NK-92 treated with Interleukin-12 subunit alpha and Interleukin-12 subunit beta, amount 100 ng/mL, for 24 hours (cell line): Measurements from ENCODE around the gene PRPF19.

Experiments used
- DNase-seq: peaks from one replicate; lab custom pipeline; 2025; lab: John Stamatoyannopoulos, UW

The PRPF19 gene

DNA sequence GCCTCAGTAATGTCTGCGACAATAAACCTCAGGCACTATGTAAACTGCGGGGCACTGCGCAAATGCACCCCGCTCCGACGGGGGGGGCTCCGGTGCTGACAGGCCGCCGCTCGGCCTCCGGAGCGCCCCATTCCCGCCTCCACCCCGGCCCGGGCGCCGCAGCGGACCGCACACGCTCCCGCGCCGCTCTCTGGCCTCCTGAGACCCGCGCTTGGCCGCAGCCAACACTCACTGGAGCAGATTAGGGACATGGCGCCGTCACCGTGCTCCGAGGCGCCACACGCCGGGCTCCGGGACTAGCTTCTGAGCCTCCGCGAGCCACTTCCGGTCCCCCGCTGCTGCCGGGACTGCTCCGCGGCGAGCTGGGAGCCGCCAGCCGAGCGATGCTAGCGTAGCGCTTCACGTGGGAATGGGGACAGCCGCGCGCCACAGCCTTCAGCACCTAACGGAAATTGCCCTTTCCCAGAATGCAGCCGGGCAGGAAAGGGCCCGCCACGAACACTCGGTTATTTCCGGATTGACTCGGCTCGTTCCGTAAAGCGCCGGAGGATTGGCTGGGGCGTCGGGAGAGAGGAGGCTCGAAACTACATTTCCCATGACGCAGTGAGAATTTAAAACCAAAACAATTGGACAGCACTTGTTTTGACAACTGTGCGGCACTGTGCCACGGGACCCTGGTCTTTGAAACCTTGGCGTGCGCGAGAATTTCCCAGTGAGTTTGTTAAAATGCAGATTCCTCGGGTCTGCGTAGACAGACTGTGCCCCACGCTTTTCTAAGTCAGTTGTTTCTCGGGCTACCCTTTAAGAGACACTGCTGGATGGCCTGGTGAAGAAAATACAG lies at the start of gene PRPF19:
TSS of gene PRPF19 (minus strand) at position 454 of the 841 bp plus-strand sequence. CDS start at position 251, 203 bp downstream.
- DNase-seq: peak; percentile 94

DNA sequence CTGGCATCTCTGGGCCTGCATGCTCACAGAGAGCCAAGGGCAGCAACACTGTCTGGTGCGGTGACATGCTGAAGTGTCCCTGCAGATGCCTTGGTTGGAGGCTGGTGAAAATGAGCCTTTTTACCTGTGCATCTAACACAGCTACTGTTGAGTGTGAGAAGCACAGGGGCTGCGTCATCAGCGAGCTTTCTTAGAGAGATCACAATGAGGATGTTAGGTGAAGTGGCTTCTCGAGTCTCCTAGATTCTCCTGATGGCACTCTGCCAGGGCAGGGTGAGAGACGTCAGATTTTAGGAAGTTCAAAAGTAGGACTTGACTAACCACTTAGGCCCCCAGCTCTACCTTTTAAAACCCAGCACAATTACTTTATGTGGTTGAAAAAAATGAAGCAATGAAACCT lies 49.2 kb upstream of the PRPF19 start:
- no peak for DNase-seq

DNA sequence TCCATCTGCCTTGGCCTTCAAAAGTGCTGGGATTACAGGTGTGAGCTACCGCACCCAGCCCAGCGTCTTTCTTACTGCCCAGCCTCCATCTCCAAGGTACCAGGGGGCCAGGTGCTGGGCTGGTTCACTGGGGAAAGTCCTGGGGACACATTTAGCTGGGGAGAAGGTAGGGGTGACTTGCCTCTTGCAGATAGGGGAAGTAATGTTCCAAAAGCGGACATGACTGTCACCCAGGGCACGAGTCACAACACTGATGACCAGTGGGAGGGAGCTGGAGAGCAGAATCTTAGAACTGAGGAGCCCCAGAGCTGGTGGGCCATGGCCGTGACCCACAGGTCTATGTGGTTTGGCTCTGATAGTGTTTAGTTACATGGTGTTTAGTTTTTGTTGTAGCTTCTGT lies 48.0 kb upstream of the PRPF19 start:
- DNase-seq: no peak

DNA sequence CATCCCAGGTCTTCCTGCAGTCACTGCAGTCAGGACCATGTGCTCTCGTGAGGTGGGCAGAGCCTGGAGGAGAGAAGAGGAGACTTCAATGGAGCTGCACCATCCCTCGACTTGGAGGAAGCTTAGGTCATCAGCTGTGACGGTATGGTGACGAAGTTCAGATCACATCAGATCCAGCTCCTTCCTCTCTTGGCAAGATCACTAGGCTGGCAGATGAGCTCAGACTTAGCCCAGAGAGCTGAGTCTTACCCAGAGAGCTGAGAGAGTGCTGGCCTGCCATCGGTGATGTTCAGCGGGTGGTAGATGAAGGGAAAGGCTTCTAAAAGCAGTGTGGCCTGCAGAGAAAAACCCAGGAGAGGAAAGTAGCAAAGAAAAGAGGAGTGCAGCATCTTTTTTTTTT lies 47.4 kb upstream of the PRPF19 start:
- DNase-seq: no peak

DNA sequence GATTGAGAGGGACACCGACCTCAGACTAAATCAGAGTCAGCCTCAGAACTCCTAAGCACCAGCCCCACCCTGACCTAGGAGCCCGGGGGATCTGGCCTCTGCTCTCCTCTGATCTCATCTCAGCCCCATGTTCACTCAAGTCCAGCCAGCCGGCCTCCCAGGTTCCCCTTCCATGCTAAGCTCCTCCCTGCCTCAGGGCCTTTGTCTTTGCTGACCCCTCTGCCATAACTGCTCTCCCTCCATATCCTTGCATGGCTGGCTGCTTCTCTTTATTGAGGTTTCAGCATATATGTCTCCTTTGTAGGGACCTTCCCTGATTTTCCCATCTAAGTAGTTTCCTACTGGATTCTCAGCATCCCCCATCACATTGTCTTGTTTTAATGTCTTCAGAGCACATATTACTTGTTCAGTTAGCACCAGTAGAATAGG lies 46.4 kb upstream of the PRPF19 start:
- DNase-seq: no peak

DNA sequence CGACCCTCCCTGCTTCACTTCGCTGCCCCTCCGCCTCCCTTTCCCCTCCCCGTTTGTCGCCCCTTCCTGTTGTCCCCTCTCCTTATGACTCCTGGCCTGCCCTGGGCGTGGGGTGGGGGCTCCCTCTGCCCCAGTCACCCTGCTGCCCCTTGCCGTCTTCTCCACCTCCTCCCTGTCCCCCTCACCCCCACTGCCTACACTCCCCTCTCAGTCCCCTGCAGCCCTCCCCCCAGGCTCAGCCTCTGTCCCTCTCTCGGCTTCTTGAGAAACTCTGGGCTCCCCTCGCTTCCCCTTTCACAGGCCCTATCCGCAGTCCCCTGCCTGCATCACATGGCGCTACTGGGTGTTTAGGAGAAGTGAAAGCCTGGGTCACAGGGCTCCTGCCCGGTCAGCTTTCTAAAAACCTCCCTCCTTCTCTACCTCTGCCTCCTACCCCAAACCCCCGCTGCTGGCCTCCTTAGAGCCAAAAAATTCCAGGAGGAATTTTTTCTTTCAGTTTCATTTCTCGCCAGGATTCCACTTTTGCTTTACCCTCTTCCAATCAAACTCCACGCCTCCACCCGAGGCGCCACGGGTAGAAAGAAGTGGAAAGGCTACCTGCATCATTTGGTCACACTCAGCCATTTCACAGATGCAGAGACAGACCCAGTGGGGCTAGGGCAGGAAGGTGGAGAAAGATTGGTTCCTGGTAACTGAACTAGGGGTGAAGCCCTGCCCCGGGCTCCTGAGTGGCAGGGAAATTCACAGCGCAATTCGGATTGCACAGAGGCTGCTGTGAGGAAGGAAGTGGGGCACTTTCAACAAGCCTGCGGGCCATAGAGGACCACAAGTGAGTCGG lies 45.7 kb upstream of the PRPF19 start, which contains the start of gene SLC15A3:
TSS of gene SLC15A3 (minus strand) at position 273 of the 838 bp plus-strand sequence. CDS start 625 bp downstream, outside the sequence.
- no peak for DNase-seq

DNA sequence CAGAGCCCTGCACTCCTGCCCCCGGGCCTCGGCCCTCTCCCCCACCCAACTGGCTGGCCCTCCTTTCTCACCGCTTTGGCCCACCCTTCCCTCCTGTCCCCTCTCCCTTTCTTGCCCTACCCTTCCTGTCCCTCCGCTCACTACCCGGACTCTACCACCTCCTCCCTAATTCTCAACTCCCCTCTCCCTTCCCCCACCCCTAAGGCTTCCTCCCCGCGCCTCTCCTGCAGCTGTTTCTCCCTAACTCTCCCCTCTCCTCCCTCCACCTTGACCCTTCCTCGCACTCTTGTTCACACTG lies 45.2 kb upstream of the PRPF19 start:
- no peak for DNase-seq

DNA sequence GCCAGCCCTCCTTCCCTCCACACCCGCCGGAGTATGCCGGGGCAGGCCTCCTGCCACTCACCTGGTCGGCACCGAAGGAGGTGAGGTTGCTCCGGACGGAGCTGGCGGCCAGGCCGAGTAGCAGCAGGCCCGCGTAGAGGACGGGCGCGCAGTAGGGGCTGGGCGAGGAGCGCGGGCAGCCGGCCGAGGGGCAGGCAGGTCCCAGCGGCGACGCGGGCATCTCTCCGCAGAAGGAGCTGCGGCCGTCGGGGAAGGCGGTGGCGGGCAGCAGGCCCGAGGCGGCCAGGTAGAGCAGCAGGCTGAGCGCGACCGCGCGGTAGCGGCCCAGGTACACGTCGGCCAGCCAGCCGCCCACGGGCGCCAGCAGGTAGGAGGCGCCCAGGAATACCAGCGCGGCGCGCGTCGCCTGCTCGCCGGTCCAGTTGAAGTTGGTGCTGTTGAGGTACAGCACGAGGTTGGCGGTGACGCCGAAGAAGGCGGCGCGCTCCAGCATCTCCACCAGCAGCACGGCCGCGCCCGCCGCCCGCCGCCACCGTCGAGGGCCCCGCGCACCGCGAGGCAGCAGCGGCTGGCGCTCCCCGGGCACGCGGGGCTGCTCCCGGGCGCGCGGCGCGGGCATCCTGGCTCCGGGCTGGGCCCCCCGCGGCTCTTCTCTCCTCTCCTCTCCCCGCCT lies 44.7 kb upstream of the PRPF19 start:
- DNase-seq: no peak

DNA sequence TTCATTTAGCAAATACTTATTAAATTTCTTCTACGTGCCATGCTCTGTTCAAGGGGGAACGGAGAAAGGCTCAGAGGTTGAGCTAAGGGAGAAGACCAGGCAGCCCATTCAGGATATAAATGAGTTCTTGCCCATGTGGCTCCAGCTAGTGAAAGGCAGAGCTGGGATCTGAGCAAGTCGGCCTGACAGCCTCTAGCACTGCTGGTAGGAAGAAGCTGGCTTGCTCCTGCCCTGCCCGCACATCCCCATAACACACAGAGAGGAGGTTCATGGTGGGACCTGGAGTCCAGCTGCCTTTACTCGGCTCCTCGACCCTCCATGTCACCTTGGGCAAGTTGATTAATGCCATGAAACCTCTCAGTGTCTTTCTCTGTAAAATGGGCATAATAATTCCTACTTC lies 43.6 kb upstream of the PRPF19 start:
- DNase-seq: no peak

DNA sequence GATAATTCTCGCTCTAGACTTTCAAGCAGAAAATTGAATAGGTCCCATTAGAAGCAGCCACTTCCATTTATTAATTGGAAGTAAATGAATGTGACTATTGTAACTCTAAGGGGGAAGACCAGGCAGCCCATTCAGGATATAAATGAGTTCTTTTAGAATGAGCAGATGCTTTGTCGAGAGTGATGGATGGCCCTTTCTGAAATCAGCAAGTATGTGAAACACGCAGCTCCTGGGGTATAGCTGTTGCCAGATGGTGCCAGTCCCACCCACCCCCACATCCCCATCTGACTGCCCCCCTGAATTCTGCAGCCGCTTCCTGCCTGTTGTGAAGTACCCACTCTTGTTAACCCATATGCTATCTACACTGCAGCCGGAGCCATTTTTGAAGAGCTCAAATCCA lies 41.9 kb upstream of the PRPF19 start:
- DNase-seq: no peak

DNA sequence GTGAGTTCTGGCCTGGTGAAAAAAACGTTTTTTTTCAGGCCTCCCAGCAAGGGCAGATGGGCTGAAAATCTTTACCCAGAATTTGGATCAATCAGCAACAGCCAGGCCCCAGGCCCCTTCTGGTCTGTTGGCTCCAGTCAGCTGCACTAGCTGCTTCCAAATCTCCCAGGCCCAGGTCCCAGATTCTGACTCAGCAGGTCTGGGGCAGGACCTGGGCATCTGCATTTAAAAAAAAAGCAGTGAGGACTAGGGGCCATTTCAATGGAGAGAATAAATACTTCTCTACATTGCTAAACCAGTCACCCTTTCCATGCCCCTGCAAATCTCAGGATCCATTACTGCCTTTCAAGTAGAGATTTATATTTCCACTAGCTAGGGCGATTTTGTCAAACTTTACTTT lies 41.3 kb upstream of the PRPF19 start:
- no peak for DNase-seq

DNA sequence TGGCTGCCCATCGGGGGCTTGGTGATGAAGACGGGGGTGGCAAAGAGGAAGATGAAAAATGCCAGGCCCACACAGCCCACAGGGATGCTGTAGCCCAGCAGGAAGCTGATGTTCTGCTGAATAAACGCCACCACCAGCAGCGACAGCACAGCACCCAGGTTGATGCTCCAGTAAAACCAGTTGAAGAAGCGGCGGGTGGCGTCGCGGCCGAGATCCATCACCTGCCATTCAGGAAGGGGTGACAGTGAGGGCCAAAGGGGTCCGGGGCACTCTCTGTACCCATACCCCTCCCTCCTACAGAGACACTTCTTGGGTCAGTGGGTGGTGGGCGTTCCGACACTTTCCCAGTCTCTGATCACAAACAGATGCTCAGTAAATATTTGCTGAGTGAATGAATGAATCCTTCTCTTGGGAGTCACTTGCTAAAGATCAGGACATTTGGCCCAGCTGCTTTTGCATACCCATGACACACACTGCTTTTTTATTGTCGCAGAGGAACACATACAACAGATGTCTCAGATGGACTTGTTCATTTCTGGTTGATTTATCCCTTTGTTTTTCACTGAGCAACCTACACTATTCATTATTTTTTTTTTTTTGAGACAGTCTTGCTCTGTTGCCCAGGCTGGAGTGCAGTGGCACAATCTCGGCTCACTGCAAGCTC lies 40.3 kb upstream of the PRPF19 start:
- no peak for DNase-seq

DNA sequence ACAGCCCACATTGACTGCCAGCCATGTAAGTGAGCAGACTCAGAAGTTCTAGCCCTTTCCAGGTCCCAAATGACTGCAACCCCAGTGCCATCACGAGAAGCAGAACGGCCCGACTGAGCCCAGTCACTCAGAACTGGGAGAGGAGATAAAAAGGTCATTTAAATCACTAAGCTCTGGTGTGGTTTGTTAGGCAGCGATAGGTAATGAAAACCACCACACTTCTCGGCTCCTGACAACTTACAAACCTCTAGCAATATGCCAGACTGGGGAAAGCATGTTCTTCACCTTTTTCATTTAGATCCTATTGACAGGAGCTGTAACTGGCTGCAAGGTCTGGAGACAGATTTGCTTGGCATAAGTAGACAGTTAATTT lies 38.9 kb upstream of the PRPF19 start:
- no peak for DNase-seq

DNA sequence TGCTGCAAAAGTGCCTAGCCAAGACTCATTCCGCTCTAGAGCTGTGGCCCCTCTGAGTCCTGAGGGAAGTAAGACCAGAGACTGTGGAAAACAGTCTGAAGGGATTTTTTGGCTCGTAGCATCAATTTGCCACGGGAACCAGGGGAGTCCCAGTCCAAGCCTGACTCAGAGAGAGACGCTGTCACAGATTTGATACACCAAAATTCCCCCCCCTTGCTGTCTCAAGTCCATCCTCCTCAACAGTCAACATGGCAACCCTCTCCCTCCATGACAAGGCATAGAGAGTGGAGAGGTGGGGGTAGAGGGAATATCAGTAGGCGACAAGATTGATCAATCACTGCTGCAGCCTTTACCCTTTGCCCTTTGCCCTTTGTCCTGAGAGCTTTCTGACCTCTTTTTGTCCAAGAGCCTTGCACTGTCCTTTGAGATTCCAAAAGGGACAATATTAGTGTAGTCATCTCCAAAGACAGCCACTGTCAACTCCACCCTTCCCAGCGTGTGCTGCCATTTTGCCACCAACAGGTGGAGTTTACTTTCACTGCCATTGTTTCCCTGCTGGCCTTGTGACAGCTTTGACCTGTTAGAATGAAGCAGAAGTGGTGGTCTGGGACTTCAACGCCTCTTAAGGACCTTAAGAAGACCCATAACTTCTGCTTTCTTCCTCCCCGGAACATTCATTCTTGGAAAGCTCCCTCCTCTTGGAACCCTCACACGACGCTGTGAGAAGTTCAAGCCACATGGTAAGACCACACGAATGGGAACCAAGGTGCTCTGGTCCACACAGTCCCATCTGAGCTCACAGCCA lies 38.3 kb upstream of the PRPF19 start:
- DNase-seq: no peak

DNA sequence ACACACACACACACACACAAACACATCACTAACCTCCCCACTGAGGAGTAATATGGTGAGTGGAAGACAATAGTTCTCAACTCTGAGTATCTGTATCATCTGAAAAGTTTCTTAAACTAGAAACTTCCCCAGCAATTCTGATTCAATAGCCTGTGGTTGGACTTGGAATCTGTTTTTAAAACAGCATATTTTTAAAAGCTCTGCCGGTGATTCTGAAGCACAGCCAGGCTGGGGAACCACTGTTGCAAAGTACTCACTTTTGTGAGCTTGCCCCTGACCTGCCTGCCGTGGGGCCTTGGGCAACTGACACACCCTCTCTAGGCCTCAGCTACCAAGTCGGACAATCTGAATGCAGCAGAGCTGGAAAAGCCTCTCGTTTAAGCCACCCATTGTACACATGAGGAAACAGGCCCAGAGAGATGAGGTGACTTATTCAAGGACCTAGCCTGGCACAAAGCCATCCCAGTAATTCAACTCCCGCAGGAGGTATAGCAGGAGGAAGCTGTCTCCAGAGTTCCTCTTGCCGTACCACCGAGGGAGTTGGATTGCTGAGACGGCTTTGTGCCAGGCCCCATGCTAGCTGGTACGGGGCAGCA lies 36.7 kb upstream of the PRPF19 start:
- no peak for DNase-seq

DNA sequence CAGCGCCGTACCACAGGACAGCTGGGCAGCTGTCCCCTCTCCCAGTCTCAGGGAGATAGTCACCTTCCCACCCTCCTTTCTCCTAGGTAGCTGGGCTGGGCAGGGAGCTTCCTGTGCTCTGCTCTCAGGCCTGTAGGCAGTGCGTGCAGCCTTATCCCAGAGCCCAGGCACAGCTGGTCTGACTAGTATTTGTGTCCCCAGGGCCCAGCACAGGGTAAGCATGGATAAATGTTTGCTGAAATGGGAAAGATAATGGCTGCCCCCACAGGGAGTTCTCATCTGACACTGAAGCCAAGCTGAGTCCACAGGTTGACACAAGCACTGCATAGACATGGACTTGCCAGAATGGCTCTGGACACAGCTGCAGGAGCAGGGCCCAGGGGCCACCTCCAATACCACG lies 35.8 kb upstream of the PRPF19 start:
- no peak for DNase-seq

DNA sequence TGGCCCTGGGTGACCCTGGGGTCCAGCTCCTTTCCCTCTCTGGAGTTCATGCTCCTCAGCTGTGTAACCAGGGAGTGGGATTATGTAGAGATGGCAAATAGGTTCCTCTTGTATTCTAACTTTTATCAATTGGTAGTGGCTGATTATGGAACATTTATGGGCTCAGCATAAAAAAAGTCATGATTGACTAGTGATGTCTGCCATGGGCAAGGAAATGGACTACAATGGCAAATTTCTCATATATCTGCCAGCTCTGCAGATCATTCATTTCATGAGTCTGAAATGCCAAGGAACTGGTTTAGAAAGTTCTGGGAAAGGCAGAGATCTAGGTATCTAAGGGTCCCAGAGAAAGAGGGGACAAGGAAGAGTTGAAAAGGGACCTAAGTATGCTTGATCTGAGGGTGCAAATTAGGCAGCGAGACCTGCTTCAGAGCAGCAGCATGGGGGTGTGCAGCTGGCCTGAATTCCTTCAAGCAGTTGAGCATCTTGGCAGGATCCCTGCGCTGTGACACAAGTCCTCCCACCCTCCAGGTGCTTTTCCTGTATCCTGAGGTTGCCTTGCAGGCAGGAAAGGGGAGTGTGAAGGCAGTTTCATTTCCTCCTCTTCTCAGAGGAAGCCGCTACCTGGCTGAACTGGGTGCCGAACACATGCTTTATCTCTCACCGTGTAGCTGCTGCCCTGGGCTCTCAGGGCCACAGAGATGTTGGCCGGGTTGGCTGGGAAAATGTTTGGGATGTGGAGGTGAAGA lies 35.2 kb upstream of the PRPF19 start:
- no peak for DNase-seq

DNA sequence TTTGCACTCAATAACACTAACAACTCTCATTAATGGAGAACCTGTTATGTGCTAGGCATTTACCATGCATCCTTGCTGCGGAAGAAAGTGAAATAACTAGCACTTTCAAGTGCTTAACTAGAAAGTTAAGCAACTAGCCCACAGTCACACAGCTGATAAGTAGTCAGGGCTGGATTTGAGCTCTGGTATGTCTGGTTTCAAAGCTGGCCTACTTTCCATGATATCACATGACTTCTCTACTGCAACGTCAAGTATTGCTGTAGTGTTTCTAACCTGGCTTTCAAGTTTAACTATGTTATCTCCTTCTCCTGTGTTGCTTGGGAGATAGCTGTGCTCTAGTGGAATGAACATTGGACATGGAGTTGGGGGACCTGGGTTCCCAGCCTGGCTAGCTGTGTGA lies 33.5 kb upstream of the PRPF19 start:
- DNase-seq: no peak

DNA sequence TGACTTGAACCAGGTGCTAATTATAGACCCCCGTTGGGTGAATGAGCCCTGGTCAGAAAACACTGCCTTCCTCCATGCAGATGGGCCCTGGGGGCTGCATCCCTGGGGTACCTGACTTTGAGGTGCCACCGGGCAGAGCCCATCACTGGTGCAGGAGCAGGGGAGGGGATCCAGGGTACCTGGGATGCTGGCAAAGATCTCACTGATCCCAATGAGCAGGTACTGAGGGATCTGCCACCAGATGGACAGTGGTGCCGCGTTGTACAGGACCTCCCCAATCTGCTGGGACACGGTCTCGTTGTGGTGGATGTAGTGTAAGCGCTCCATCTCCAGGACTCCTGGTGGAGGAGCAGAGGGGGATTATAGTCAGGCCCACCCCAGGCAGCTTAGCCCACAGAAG lies 32.9 kb upstream of the PRPF19 start:
- no peak for DNase-seq

DNA sequence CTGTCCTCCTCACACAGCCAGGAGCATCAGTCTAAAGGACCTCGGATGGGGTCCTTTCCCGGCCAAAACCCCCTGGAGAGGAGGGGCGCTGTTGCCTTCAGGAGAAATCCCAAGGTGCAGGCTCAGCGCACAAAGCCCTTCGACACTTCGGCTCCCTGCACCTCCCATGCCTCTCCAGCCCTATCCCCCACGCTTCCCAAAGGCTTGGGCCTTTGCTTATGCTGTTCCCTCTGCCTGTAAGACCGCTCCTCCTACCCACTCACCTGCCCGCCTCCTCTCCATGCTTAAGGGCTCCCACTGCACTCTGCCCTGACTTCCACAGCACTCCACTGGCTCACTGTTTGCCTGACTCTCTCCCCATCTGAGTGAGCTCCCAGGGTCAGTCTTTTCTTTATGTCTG lies 32.1 kb upstream of the PRPF19 start:
- no peak for DNase-seq
